GM12878 (cell line): ENCODE results near the gene SOBP. TPM values are rescaled to one million over a fixed set of nuclear protein-coding genes. Genes with fewer than 3 reads are reported as not detected.

Experiments used
- ATAC-seq: fragments of 200-7000 bp; cut with Tn5 transposase; 3 replicates; pipeline ENCODE4 v1.9.1; 2020; ENCODE audit warnings: mild to moderate bottlenecking, moderate library complexity
- BruUV-seq: library from RNA; stranded (reverse); fragments of 400-500 nt; replicated peaks from 2 replicates; lab custom pipeline; 2021; lab: Mats Ljungman, UMichigan
- CTCF ChIA-PET: fragments of 300-600 bp; sonication (Branson Sonifier 250); formaldehyde crosslinking; extraction: SDS; loops from one replicate; lab custom pipeline; 2021; ENCODE audit warnings: inconsistent platforms; lab: Yijun Ruan, JAX
- POLR2A ChIA-PET: fragments of 350-600 bp; formaldehyde crosslinking; extraction: SDS; loops from one replicate; lab custom pipeline; 2021; ENCODE audit warnings: inconsistent platforms; lab: Charles Lee
- RAD21 ChIA-PET: fragments of 300-600 bp; sonication (Branson Sonifier 250); formaldehyde crosslinking; loops from one replicate; lab custom pipeline; 2023; ENCODE audit warnings: antibody characterized with exemption; ENCODE audit not compliant: unreplicated experiment; lab: Charles Lee
- SMC1A ChIA-PET: fragments of 300-600 bp; sonication (Branson Sonifier 250); formaldehyde crosslinking; loops from one replicate; lab custom pipeline; 2023; ENCODE audit not compliant: unreplicated experiment, uncharacterized antibody; lab: Charles Lee
- DNase-seq: peaks from one replicate; pipeline ENCODE4 v3.0.0-alpha.2; 2011; ENCODE audit warnings: low read depth, low spot score
- FAIRE-seq: peaks from 3 replicates; lab custom pipeline; 2011; peaks lifted over from hg19 to GRCh38; lab: Jason Lieb, UNC
- H2AFZ ChIP-seq: 2 replicates; pipeline ENCODE4 v1.6.0; 2011; ENCODE audit warnings: low read depth, low read length, control low read depth; ENCODE audit not compliant: control insufficient read depth
- H3K27ac ChIP-seq: 2 replicates; pipeline ENCODE4 v1.5.1; 2011; ENCODE audit warnings: control low read depth; ENCODE audit not compliant: control insufficient read depth, insufficient read depth
- H3K27me3 ChIP-seq, 2 experiments: replicated peaks in 1 of 2; 2 replicates each; pipeline versions ENCODE4 v1.6.0 to v1.6.1; 2011; ENCODE audit warnings: low read length in 1 of 2; ENCODE audit not compliant: control insufficient read depth in 2 of 2, insufficient read depth in 2 of 2
- H3K36me3 ChIP-seq, 2 experiments: 2 replicates each; pipeline ENCODE4 v1.5.1; 2011; ENCODE audit warnings: low read length in 1 of 2; ENCODE audit not compliant: control insufficient read depth in 2 of 2, insufficient read depth in 2 of 2
- H3K4me1 ChIP-seq: 2 replicates; pipeline ENCODE4 v1.6.1; 2011; ENCODE audit warnings: mild to moderate bottlenecking, low read length, moderate library complexity, mixed read lengths; ENCODE audit not compliant: control insufficient read depth, insufficient read depth
- H3K4me2 ChIP-seq: 2 replicates; pipeline ENCODE4 v1.6.0; 2011; ENCODE audit warnings: control low read depth; ENCODE audit not compliant: control insufficient read depth, insufficient read depth
- H3K4me3 ChIP-seq: fragments of 200-600 bp; sonication (generic); 2 replicates; pipeline ENCODE4 v1.5.1; 2016
- H3K79me2 ChIP-seq: 2 replicates; pipeline ENCODE4 v1.6.0; 2011; ENCODE audit warnings: low read length; ENCODE audit not compliant: control insufficient read depth, insufficient read depth
- H3K9ac ChIP-seq: 2 replicates; pipeline ENCODE4 v1.8.0; 2011; ENCODE audit warnings: low read length, control low read depth, mixed read lengths; ENCODE audit not compliant: control insufficient read depth, insufficient read depth
- H3K9me3 ChIP-seq: replicated peaks from 3 replicates; pipeline ENCODE4 v1.5.1; 2011; ENCODE audit warnings: mild to moderate bottlenecking, low read length; ENCODE audit not compliant: control insufficient read depth, insufficient read depth
- H4K20me1 ChIP-seq: 2 replicates; pipeline ENCODE4 v1.6.0; 2011; ENCODE audit not compliant: control insufficient read depth, insufficient read depth
- BHLHE40 ChIP-seq, 2 experiments: fragments of 450-650 bp in 1 of 2; IDR thresholded peaks; 2 replicates each; pipeline ENCODE4 v1.6.1; 2011 to 2017; ENCODE audit warnings: low read depth in 2 of 2, borderline replicate concordance in 1 of 2, improper control_type of control experiment in 1 of 2, low read length in 1 of 2, mild to moderate bottlenecking in 1 of 2
- CHD2 ChIP-seq: IDR thresholded peaks from 2 replicates; pipeline ENCODE4 v1.6.1; 2011; ENCODE audit warnings: low read depth, low read length, improper control_type of control experiment, borderline replicate concordance
- CREM ChIP-seq: IDR thresholded peaks from 2 replicates; pipeline ENCODE4 v1.6.1; 2014; ENCODE audit warnings: antibody characterized with exemption, low read depth
- IRF4 ChIP-seq: IDR thresholded peaks from 2 replicates; pipeline ENCODE4 v1.6.1; 2011; ENCODE audit warnings: low read depth, low read length
- LARP7 ChIP-seq: fragments of 450-650 bp; IDR thresholded peaks from 2 replicates; pipeline ENCODE4 v1.6.1; 2017; ENCODE audit warnings: mild to moderate bottlenecking
- PML ChIP-seq: IDR thresholded peaks from 2 replicates; pipeline ENCODE4 v1.6.1; 2012; ENCODE audit warnings: low read length, inconsistent platforms
- RELA ChIP-seq: fragments of 450-650 bp; IDR thresholded peaks from 2 replicates; pipeline ENCODE4 v1.8.0; 2014; ENCODE audit warnings: borderline replicate concordance; ENCODE audit not compliant: partially characterized antibody
- TCF3 ChIP-seq: IDR thresholded peaks from 2 replicates; pipeline ENCODE4 v1.6.1; 2012; ENCODE audit warnings: low read depth, mild to moderate bottlenecking, low read length, borderline replicate concordance; ENCODE audit not compliant: insufficient read depth
- WGBS: methylation state at CpG from one replicate; pipeline ENCODE4 v1.1.6; 2016; ENCODE audit warnings: low lambda C conversion rate; ENCODE audit not compliant: insufficient replicate concordance, insufficient coverage; ENCODE audit errors: missing lambda C conversion rate; 5-methylcytosine and 5-hydroxymethylcytosine counted together
- in situ Hi-C: fragments of 300-500 bp; cut with MboI; formaldehyde crosslinking; loops from 9 replicates; pipeline ENCODE4 v1.14.3; 2018; ENCODE audit warnings: mixed read lengths
- intact Hi-C: fragments of 100-400 bp; cut with micrococcal nuclease; formaldehyde crosslinking; loops from one replicate; pipeline ENCODE4 v1.14.2; 2022; ENCODE audit not compliant: unreplicated experiment
- polyA plus RNA-seq, 11 experiments: library from polyadenylated mRNA; depleted of rRNA in 4 of 11; unstranded in 6 of 11; stranded (reverse) in 5 of 11; fragments of >200 nt; fragmentation: Nextera tagmentation in 4 of 11; fragmentation: Illumina TruSeq in 1 of 11; extraction: Ambion mirVana in 4 of 11; extraction: Trizol in 1 of 11; gene quantifications; 1 replicate in 1 of 11; 2 replicates in 10 of 11; pipeline versions ENCODE4 v1.2.1 to v1.2.3, GENCODE V29; 2011 to 2016; ENCODE audit warnings: inconsistent platforms in 2 of 11, missing spikeins in 2 of 11, low read depth in 1 of 11
- total RNA-seq, 4 experiments: library from RNA; depleted of rRNA in 3 of 4; stranded (reverse); fragments of >200 nt in 3 of 4; fragmentation: Illumina TruSeq in 1 of 4; extraction: Trizol in 1 of 4; gene quantifications; 2 replicates each; pipeline versions ENCODE4 v1.2.1 to v1.2.3, GENCODE V29; 2013 to 2021
- TF ChIP-seq, protein P1 (sequence below): fragments of 450-650 bp; IDR thresholded peaks from 2 replicates; pipeline ENCODE4 v1.6.1; 2014; ENCODE audit warnings: mild to moderate bottlenecking

SOBP gene
- total and polyA plus RNA-seq, 10 of the 15 experiments (the other 5 are each of a cell fraction or from before 2014, with no cell fraction given) = 0.49 to 1.9 (median 0.78) TPM

- WGBS = 100% methylated on average over 2 of the region's 2 CpGs
- in situ Hi-C loops = no loop called here
These were observed 46.8 kb upstream of the SOBP start for GRCh38 chr6:107442938-107443607.

More at GRCh38 chr6:107442938-107443607, 46.8 kb upstream of the SOBP start:
- Histone ChIP-seq H3K4me2 (no peak overlapping the region), H4K20me1 (no peaks in the 10 kb centered on the region), H3K36me3 (0 out of 4 replicates have a peak, but pooled peaks cover 0 to 2% of the 10 kb centered on the region in 2 experiments), H2AFZ (no peak overlapping the region), H3K4me3 (no peak overlapping the region), H3K27me3 (no peaks in the 10 kb centered on the region), H3K4me1 (no peaks in the 10 kb centered on the region), H3K9me3 (peaks cover 9% of the 10 kb centered on the region; the same call in 2 of the 3 replicates), H3K27ac (no peak overlapping the region), H3K9ac (no peak overlapping the region), H3K79me2 (no peaks in the 10 kb centered on the region)
- no peak for ATAC-seq
- intact Hi-C loops = loop anchor here (10.0 kb wide), 1 partner anchor 612 kb away; no protein-coding TSS in a partner anchor
- ChIA-PET RAD21 (no interaction called here), POLR2A (no interaction called here), SMC1A (interaction anchor here (0.5 kb wide), 1 partner anchor 274 kb away, joined by 3 read pairs; no protein-coding TSS in a partner anchor), CTCF (no interaction called here)
- FAIRE-seq = no peak
- TF ChIP-seq, protein P1, sequence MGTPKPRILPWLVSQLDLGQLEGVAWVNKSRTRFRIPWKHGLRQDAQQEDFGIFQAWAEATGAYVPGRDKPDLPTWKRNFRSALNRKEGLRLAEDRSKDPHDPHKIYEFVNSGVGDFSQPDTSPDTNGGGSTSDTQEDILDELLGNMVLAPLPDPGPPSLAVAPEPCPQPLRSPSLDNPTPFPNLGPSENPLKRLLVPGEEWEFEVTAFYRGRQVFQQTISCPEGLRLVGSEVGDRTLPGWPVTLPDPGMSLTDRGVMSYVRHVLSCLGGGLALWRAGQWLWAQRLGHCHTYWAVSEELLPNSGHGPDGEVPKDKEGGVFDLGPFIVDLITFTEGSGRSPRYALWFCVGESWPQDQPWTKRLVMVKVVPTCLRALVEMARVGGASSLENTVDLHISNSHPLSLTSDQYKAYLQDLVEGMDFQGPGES = no peak
- TF ChIP-seq TCF3 (no peak), IRF4 (no peak), CREM (no peak), BHLHE40 (IDR thresholded peaks at IDR 0.05; ENCODE audit: borderline replicate concordance in 1 of 2, low read depth in 2 of 2, low read length in 1 of 2) (no peak), LARP7 (no peak), CHD2 (no peak), PML (no peak), RELA (no peak)
- BruUV-seq = no TSS peak
- DNase-seq = no peak
